GM23338 (cell line): ENCODE data around the gene CRYBG3.
"Not testable (repeated sequence)": the region's sequence is repeated elsewhere in the genome, so short reads cannot be mapped to it uniquely, and the experiment has no call there.

Experiments used
- JUNB ChIP-seq: IDR thresholded peaks from one replicate; pipeline ENCODE4 v1.6.1; 2016; ENCODE audit warnings: antibody characterized with exemption; ENCODE audit not compliant: unreplicated experiment
- ZNF331 ChIP-seq: fragments of 250-450 bp; sonication (Bioruptor Pico); IDR thresholded peaks from 2 replicates; pipeline ENCODE4 v1.5.0; 2020; ENCODE audit warnings: low read depth, mild to moderate bottlenecking, moderate library complexity
- TF ChIP-seq, protein P1 (sequence below), 2 experiments: fragments of 200-600 bp in 1 of 2; sonication (generic) in 1 of 2; conservative IDR thresholded peaks; 2 replicates each; pipeline versions ENCODE4 v1.5.1 to v1.6.1; 2016 to 2017; ENCODE audit warnings: antibody characterized with exemption in 2 of 2, low read depth in 2 of 2, mild to moderate bottlenecking in 2 of 2, moderate library complexity in 1 of 2

DNA sequence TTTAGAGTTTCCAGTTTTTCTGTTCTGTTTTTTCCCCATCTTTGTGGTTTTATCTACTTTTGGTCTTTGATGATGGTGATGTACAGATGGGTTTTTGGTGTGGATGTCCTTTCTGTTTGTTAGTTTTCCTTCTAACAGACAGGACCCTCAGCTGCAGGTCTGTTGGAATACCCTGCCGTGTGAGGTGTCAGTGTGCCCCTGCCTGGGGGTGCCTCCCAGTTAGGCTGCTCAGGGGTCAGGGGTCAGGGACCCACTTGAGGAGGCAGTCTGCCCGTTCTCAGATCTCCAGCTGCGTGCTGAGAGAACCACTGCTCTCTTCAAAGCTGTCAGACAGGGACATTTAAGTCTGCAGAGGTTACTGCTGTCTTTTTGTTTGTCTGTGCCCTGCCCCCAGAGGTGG, 88.0 kb downstream of the CRYBG3 start:
- TF ChIP-seq, protein P1, sequence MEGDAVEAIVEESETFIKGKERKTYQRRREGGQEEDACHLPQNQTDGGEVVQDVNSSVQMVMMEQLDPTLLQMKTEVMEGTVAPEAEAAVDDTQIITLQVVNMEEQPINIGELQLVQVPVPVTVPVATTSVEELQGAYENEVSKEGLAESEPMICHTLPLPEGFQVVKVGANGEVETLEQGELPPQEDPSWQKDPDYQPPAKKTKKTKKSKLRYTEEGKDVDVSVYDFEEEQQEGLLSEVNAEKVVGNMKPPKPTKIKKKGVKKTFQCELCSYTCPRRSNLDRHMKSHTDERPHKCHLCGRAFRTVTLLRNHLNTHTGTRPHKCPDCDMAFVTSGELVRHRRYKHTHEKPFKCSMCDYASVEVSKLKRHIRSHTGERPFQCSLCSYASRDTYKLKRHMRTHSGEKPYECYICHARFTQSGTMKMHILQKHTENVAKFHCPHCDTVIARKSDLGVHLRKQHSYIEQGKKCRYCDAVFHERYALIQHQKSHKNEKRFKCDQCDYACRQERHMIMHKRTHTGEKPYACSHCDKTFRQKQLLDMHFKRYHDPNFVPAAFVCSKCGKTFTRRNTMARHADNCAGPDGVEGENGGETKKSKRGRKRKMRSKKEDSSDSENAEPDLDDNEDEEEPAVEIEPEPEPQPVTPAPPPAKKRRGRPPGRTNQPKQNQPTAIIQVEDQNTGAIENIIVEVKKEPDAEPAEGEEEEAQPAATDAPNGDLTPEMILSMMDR (conservative IDR thresholded peaks at IDR 0.05; ENCODE audit: low read depth in 2 of 2) = not testable (repeated sequence)
- TF ChIP-seq JUNB, ZNF331: not testable (repeated sequence)
